B cell (primary cell): ENCODE data around the gene BDH2. TPM values are rescaled to one million over a fixed set of nuclear protein-coding genes. Genes with fewer than 3 reads are reported as not detected.

ENCODE experiments used
- ATAC-seq: fragments of 200-7000 bp; cut with Tn5 transposase; one replicate; pipeline ENCODE4 v1.10.0; 2021; ENCODE audit warnings: low read depth, mild to moderate bottlenecking, moderate number of reproducible peaks, moderate library complexity
- CTCF ChIA-PET: fragments of 350-600 bp; sonication (Branson Sonifier 250); formaldehyde crosslinking; loops from one replicate; lab custom pipeline; 2021; ENCODE audit warnings: antibody characterized with exemption, inconsistent platforms; lab: Charles Lee
- POLR2A ChIA-PET: fragments of 350-600 bp; sonication (Branson Sonifier 250); formaldehyde crosslinking; loops from one replicate; lab custom pipeline; 2021; ENCODE audit warnings: antibody characterized with exemption; lab: Charles Lee
- DNase-seq: peaks from one replicate; pipeline ENCODE4 v3.0.0; 2013
- H2AFZ ChIP-seq: 2 replicates; pipeline ENCODE4 v1.6.1; 2012; ENCODE audit warnings: mild to moderate bottlenecking, low read depth, low read length; ENCODE audit not compliant: insufficient read depth, poor library complexity, severe bottlenecking
- H3K27ac ChIP-seq, 2 donors: 1 replicate in 1 of 2; 2 replicates in 1 of 2; pipeline ENCODE4 v1.5.1; 2012 to 2013; ENCODE audit warnings: low read length in 2 of 2, mild to moderate bottlenecking in 2 of 2, moderate library complexity in 1 of 2
- H3K27me3 ChIP-seq, 4 experiments: fragments of 200-600 bp in 1 of 4; sonication (generic) in 1 of 4; replicated peaks in 1 of 4; 1 replicate in 2 of 4; 2 replicates in 2 of 4; pipeline versions ENCODE4 v1.6.1 to v1.7.0; 2013 to 2016; ENCODE audit warnings: low read length in 3 of 4, mild to moderate bottlenecking in 2 of 4, mixed read lengths in 1 of 4, moderate library complexity in 1 of 4; ENCODE audit not compliant: insufficient read depth in 4 of 4, control insufficient read depth in 3 of 4; ENCODE audit errors: control extremely low read depth in 1 of 4
- H3K36me3 ChIP-seq, 2 experiments: replicated peaks in 1 of 2; 1 replicate in 1 of 2; 2 replicates in 1 of 2; pipeline versions ENCODE4 v1.6.1 to v1.7.1; 2013; ENCODE audit warnings: low read length in 1 of 2; ENCODE audit not compliant: insufficient read depth in 2 of 2, control insufficient read depth in 1 of 2; ENCODE audit errors: control extremely low read depth in 1 of 2, extremely low read depth in 1 of 2
- H3K4me1 ChIP-seq, 2 donors: fragments of 200-600 bp in 1 of 2; sonication (generic) in 1 of 2; 1 replicate in 1 of 2; 2 replicates in 1 of 2; pipeline versions ENCODE4 v1.5.1 to v1.6.1; 2013 to 2017; ENCODE audit warnings: low read length in 2 of 2; ENCODE audit not compliant: control insufficient read depth in 2 of 2, insufficient read depth in 2 of 2
- H3K4me2 ChIP-seq: replicated peaks from 2 replicates; pipeline ENCODE3; 2012; ENCODE audit warnings: mild to moderate bottlenecking, low read depth, low read length; ENCODE audit not compliant: poor library complexity, severe bottlenecking
- H3K4me3 ChIP-seq, 5 experiments: fragments of 200-600 bp in 1 of 5; sonication (generic) in 1 of 5; 1 replicate in 3 of 5; 2 replicates in 2 of 5; pipeline versions ENCODE4 v1.5.1 to v1.7.0; 2011 to 2016; ENCODE audit warnings: low read length in 4 of 5, mild to moderate bottlenecking in 4 of 5, low read depth in 2 of 5, control low read depth in 1 of 5, moderate library complexity in 1 of 5; ENCODE audit not compliant: insufficient read depth in 1 of 5; ENCODE audit errors: control extremely low read depth in 1 of 5, extremely low read depth in 1 of 5
- H3K79me2 ChIP-seq: fragments of 200-600 bp; sonication (generic); one replicate; pipeline ENCODE4 v1.6.0; 2016; ENCODE audit warnings: low read length; ENCODE audit not compliant: control insufficient read depth, insufficient read depth
- H3K9ac ChIP-seq: fragments of 200-600 bp; sonication (generic); 2 replicates; pipeline ENCODE4 v1.6.1; 2017; ENCODE audit warnings: mild to moderate bottlenecking, low read length, moderate library complexity
- H3K9me3 ChIP-seq, 3 donors: one replicate each; pipeline versions ENCODE4 v1.6.1 to v1.7.1; 2013; ENCODE audit warnings: low read length in 2 of 3; ENCODE audit not compliant: control insufficient read depth in 2 of 3, insufficient read depth in 1 of 3; ENCODE audit errors: control extremely low read depth in 1 of 3
- H4K20me1 ChIP-seq: 2 replicates; pipeline ENCODE4 v1.6.0; 2012; ENCODE audit warnings: mild to moderate bottlenecking, low read length; ENCODE audit not compliant: insufficient read depth, control insufficient read depth, poor library complexity, severe bottlenecking
- H3K27ac Mint-ChIP-seq: one replicate; pipeline ENCODE4 v1.8.0; 2021; ENCODE audit warnings: mixed read lengths
- H3K27me3 Mint-ChIP-seq: one replicate; pipeline ENCODE4 v1.8.0; 2021; ENCODE audit warnings: mixed read lengths
- H3K4me1 Mint-ChIP-seq: one replicate; pipeline ENCODE4 v1.8.0; 2021; ENCODE audit warnings: mixed read lengths
- H3K4me3 Mint-ChIP-seq: one replicate; pipeline ENCODE4 v1.8.0; 2021; ENCODE audit warnings: mixed read lengths
- H3K9me3 Mint-ChIP-seq: one replicate; pipeline ENCODE4 v1.8.0; 2022; ENCODE audit warnings: mixed read lengths; ENCODE audit not compliant: insufficient read depth
- CTCF ChIP-seq: fragments of 200-600 bp; IDR thresholded peaks from one replicate; pipeline ENCODE4 v1.8.0; 2022; ENCODE audit warnings: antibody characterized with exemption, mild to moderate bottlenecking
- EZH2 ChIP-seq: IDR thresholded peaks from 2 replicates; pipeline ENCODE4 v1.6.1; 2012; ENCODE audit warnings: borderline replicate concordance, low read depth, mild to moderate bottlenecking, moderate library complexity, low read length; ENCODE audit not compliant: insufficient read depth, poor library complexity, severe bottlenecking
- WGBS: methylation state at CpG from one replicate; pipeline ENCODE4 v1.1.5; 2013; ENCODE audit warnings: missing lambda C conversion rate; ENCODE audit not compliant: insufficient coverage; 5-methylcytosine and 5-hydroxymethylcytosine counted together
- intact Hi-C: fragments of 100-400 bp; cut with micrococcal nuclease; formaldehyde crosslinking; loops from one replicate; pipeline ENCODE4 v1.10.0; 2022
- polyA plus RNA-seq: library from polyadenylated mRNA; depleted of rRNA; stranded (reverse); fragments of >200 nt; gene quantifications from 2 replicates; pipeline ENCODE4 v1.2.3, GENCODE V29; 2012
- total RNA-seq, 2 donors: library from RNA; stranded (reverse); fragments of 120-200 nt in 1 of 2; gene quantifications; 1 replicate in 1 of 2; 2 replicates in 1 of 2; pipeline versions ENCODE4 v1.2.3 to v1.2.4, GENCODE V29; 2013 to 2022

BDH2 gene
- total and polyA plus RNA-seq, 2 donors (not counting 1 experiment from before 2014, with no cell fraction given) = 8.8 to 9.1 TPM

- peaks cover 0 to 1% of the 10 kb centered on the region in 2 experiments for H3K36me3 ChIP-seq
- H3K4me1 ChIP-seq = peaks cover 18 to 24% of the 10 kb centered on the region in 2 donors
- H3K4me1 Mint-ChIP-seq = peaks cover 22% of the 10 kb centered on the region
- no peaks in the 10 kb centered on the region for H3K9me3 ChIP-seq
- no peak overlapping the region for H3K4me2 ChIP-seq
- no peak overlapping the region for H3K4me3 ChIP-seq
- no peak overlapping the region for H3K27ac Mint-ChIP-seq
- H3K9me3 Mint-ChIP-seq = no peaks in the 10 kb centered on the region
- CTCF ChIA-PET = interaction anchor here (0.8 to 7.9 kb wide), 6 partner anchors 12 to 252 kb away, joined by 3 to 97 read pairs (median 4); partner anchors contain the start of genes BDH2 and UBE2D3
- no peak for TF ChIP-seq CTCF
- no peak for TF ChIP-seq EZH2
- no peaks in the 10 kb centered on the region for H4K20me1 ChIP-seq
- ATAC-seq (no peak), DNase-seq (no peak)
- no peak overlapping the region for H3K9ac ChIP-seq
- POLR2A ChIA-PET = interaction anchor here (2.4 kb wide), 1 partner anchor 13 kb away, joined by 4 read pairs; no protein-coding TSS in a partner anchor
- peaks cover 10% of the 10 kb centered on the region for H3K79me2 ChIP-seq
- H2AFZ ChIP-seq = no peak overlapping the region
- H3K27me3 Mint-ChIP-seq = no peaks in the 10 kb centered on the region
- no peaks in the 10 kb centered on the region for H3K27me3 ChIP-seq
- no peak overlapping the region for H3K4me3 Mint-ChIP-seq
- intact Hi-C loops = loop anchor here (5.0 kb wide), 1 partner anchor 577 kb away; the partner anchor contains the start of gene NFKB1
- H3K27ac ChIP-seq = no peak overlapping the region
- no CpG with 5 or more reads among the region's 1 CpG for WGBS
These were observed 20.0 kb downstream of the BDH2 start for GRCh38 chr4:103079621-103080020.

- Mint-ChIP-seq H3K4me1 (peaks cover 35% of the 10 kb centered on the region), H3K4me3 (peak within 1 kb of the TSS; percentile 82), H3K9me3 (no peaks in the 10 kb centered on the region), H3K27me3 (no peaks in the 10 kb centered on the region), H3K27ac (peak within 1 kb of the TSS; percentile 89)
- ChIA-PET POLR2A (interaction anchor here (0.5 to 1.6 kb wide), 4 partner anchors 22 to 316 kb away, joined by 3 to 4 read pairs (median 4); partner anchors contain the start of genes BDH2, MANBA and SLC9B1), CTCF (interaction anchor here (0.6 to 7.9 kb wide), 5 partner anchors 10 to 645 kb away, joined by 3 to 97 read pairs (median 4); no protein-coding TSS in a partner anchor)
- ATAC-seq (peak; percentile 39), DNase-seq (no peak)
- Histone ChIP-seq H3K27me3 (no peaks in the 10 kb centered on the region), H3K27ac (peak within 1 kb of the TSS; percentile 92), H3K4me3 (peak within 1 kb of the TSS; percentile 65 to 83 (median 80)), H3K4me1 (peaks cover 27 to 31% of the 10 kb centered on the region in 2 donors), H4K20me1 (no peaks in the 10 kb centered on the region), H2AFZ (peak within 1 kb of the TSS; percentile 92), H3K4me2 (peak within 1 kb of the TSS; percentile 93), H3K79me2 (peaks cover 36% of the 10 kb centered on the region), H3K9ac (peak within 1 kb of the TSS; percentile 85), H3K36me3 (no peaks in the 10 kb centered on the region), H3K9me3 (no peaks in the 10 kb centered on the region)
- no peak for TF ChIP-seq EZH2
- TF ChIP-seq CTCF = no peak
- intact Hi-C loops = loop anchor here (1.0 to 5.0 kb wide), 4 partner anchors 31 to 732 kb away; partner anchors contain the start of genes CISD2, NFKB1 and SLC39A8
- 3% methylated on average over 13 of the region's 21 CpGs for WGBS
These were observed 22.8 kb downstream of the BDH2 start, which contains the start of gene SLC9B2 for GRCh38 chr4:103076747-103077347. TSS of gene SLC9B2 (minus strand) at chr4:103076761. CDS start at chr4:103067550, 9,211 bp downstream.
